Measurements from ENCODE around the gene STRN3.
A peak's percentile ranks its signal among the peaks of the same experiment; 100 is the strongest.
"Not testable (repeated sequence)": the region's sequence is repeated elsewhere in the genome, so short reads cannot be mapped to it uniquely, and the experiment has no call there.

STRN3 gene

GRCh38 chr14:30906752-30907658 lies 119.2 kb downstream of the STRN3 start:
- DNase-seq, result no peak

DNA sequence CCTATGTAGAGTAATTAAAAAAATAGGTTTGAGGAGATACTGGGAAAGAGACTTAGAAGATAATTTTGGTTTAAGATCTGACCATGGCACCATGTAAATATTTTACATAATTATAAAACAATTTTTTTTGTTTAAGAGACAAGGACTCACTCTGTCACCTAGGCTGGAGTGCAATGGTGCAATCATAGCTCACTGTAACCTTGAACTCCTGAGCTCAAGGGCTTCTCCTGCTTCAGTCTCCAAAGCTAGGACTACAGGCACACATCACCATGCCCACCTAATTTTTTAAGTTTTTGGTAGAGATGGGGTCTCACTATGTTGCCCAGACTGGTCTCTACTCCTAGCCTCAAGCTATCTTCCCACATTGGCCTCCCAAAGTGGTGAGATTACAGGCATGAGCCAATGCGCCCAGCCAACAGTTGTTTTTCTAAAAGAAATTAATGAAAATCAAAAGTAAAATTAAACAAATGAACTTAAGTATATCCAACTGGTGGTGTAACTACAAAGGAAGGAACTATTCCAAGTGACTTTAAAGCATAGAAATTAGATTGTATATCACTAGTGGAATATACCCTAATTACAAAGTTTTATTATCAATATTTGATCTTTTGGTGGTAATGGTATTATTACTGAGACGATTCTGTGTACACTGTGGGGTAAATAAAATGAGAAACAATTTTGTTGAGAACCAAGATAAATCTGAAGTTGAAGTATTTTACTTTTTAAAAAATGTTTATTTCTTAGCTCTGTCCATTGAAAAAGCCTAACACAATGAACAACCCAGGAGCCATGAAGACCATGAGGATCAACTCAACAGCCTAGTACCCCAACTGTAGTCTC lies 122.7 kb downstream of the STRN3 start:
- DNase-seq, result no peak

GRCh38 chr14:30897121-30897520 lies 129.1 kb downstream of the STRN3 start:
- DNase-seq, result not testable (repeated sequence)

GRCh38 chr14:30896435-30896834 lies 129.7 kb downstream of the STRN3 start:
- DNase-seq, result no peak

DNA sequence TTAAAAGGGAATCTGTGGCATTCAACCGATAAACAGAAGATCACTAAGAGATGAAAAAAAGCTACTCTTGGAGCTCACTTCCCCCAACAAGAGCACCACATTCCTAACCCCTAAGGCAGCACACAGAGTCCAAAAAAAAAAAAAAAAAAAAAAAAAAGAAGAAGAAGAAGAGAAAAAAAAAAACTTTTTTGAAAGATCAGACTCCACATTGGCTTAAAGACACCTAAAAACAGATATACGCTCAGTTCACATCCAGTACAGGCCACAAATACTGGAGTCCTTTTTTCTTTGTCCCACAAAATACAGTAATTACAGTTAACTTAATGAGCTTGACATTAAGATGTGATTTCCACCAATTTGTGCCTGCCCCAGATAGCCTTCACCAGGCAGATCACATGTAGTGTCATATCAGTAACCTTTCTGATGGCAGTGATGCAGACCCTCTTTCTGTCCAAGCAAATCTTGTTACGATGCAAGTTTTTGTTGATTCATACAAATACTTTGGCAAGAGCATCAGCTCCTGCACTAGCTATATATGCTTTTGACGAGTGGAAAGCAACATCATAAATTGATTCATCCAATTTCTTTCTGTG lies 131.2 kb downstream of the STRN3 start:
- DNase-seq, result no peak

DNA sequence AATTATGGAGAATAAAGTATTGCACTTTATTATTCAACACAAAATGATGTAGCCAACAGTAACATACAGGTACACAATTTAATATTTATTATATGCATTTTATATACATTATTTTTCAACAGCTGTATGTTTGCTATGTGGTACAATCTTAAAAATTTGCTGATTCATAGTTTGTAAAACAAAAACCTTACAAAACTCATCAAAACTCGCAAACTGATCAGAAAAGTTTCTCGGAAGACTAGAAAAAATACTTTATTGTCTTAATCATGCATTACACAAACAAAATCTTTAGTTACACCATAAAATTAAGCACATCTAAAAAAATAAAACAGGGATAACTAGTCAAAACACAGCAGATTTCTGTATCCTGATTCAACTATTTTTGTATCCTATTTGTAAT lies 132.4 kb downstream of the STRN3 start:
- DNase-seq, result no peak

- no peak for DNase-seq
These were observed 137.0 kb downstream of the STRN3 start for GRCh38 chr14:30889244-30889594.

- DNase-seq, result no peak
These were observed 137.5 kb downstream of the STRN3 start for GRCh38 chr14:30888480-30889243.

DNA sequence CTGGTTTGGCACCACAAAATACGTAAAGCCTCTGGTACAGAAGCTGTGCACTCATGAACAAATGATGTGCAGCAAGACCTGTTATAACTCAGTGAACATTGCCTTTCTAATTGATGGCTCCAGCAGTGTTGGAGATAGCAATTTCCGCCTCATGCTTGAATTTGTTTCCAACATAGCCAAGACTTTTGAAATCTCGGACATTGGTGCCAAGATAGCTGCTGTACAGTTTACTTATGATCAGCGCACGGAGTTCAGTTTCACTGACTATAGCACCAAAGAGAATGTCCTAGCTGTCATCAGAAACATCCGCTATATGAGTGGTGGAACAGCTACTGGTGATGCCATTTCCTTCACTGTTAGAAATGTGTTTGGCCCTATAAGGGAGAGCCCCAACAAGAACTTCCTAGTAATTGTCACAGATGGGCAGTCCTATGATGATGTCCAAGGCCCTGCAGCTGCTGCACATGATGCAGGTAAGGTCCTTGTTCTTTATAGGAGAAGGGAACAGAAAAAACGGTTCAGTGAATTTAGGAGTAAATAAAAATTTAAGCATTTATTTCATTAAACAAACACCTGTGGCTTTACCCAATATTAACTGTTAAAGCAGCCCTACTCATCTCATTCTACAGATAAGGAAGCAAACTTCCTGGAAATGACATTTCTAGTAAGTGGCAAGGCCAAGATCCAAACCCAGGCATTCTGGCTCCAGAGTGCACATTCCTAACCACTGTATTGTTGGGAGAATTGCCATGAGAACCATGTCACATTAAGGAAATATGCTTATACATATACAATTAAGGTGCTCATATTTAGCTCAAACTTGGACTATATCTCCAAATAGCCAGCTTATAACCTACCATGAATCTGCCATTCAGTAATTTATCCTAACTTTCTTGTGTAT lies 140.1 kb downstream of the STRN3 start:
- no peak for DNase-seq

DNA sequence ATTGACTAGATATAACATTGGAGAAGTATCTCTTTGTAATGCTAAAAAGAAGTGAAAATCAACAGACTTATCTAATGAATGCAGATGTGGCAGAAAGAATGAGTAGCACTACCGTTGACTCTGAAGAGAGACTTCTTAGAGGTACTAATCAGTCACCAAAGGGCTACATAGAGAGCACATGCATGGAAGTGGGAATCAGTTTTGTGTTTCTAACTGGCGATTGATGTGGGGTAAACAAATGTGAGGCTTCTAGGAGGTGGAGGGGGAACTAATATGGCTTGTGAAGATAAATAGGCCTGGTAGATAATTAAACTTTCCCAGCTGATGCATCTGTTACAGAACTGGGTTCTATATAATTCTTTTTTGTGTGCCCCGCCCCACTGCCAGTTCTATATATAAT lies 141.3 kb downstream of the STRN3 start:
- DNase-seq, result no peak

DNA sequence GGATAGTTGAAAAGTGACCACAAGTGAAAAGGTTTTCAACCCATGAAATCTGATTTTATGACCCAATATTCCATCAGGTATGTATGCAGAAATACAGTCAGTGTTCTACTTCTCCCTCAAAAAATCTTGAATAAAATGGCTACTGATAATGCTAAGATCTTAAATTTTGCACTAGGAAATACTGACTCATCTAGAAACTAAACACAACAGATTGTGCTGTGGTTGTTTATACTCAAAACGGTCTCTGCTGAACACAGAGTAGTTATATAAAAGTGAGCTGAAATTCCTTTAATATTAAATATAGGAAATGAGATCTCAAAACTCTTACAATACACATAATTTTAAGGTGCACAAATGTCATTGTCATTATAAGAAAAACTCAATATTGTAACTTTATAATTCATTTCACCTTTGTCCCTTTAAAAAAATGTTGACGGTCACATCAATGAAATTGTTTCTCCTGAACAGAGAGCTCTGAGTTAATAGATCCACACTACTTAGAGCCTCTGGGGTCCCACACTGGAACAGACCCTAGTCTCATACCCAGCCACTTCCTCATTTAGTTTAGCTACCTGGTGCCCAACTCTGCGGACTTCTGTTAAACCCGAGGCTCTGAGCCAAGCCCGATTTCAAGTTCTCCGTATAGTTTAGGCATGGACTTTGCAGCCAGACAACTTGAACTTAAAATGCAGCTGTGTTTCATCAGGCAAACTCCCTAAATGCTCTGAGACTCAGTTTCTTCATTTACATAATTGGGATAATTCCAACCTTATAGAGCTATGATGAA lies 142.5 kb downstream of the STRN3 start:
- no peak for DNase-seq

GRCh38 chr14:30882431-30882830 lies 143.7 kb downstream of the STRN3 start:
- no peak for DNase-seq

GRCh38 chr14:30876692-30877091 lies 149.5 kb downstream of the STRN3 start:
- DNase-seq, result no peak

DNA sequence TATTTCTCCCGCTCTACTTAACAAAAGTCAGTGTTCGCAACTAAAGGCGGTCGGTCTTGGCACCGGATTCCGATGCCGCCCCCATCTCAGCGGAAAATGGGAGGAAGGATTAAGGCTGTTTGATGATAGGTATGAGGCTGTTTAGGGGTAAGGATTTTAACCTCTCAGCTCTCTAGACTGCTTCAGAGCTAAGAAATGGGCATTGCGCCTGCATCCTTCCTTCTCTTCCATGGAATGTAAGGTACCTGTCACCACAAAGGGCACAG lies 150.5 kb downstream of the STRN3 start:
- DNase-seq, result no peak

- no peak for DNase-seq
These were observed 151.0 kb downstream of the STRN3 start for GRCh38 chr14:30874999-30875787.

- peak; percentile 11 for DNase-seq
These were observed 151.8 kb downstream of the STRN3 start, which contains the start of gene COCH for GRCh38 chr14:30874120-30874998. TSS of gene COCH (plus strand) at chr14:30874559. CDS start at chr14:30874939, 380 bp downstream.

GRCh38 chr14:30873308-30874119 lies 152.7 kb downstream of the STRN3 start:
- no peak for DNase-seq

- no peak for DNase-seq
These were observed 153.6 kb downstream of the STRN3 start for GRCh38 chr14:30872602-30873001.

Measured in activated gamma-delta T cell treated with Interleukin-2 at 50 U/mL for 16 hours (primary cell).